ENCODE results near the gene HHATL.
"Not testable (repeated sequence)": the region's sequence is repeated elsewhere in the genome, so short reads cannot be mapped to it uniquely, and the experiment has no call there.

HHATL gene

GRCh38 chr3:42733501-42734262 is 31.1 kb upstream of the HHATL start:
- no peak for DNase-seq

DNA sequence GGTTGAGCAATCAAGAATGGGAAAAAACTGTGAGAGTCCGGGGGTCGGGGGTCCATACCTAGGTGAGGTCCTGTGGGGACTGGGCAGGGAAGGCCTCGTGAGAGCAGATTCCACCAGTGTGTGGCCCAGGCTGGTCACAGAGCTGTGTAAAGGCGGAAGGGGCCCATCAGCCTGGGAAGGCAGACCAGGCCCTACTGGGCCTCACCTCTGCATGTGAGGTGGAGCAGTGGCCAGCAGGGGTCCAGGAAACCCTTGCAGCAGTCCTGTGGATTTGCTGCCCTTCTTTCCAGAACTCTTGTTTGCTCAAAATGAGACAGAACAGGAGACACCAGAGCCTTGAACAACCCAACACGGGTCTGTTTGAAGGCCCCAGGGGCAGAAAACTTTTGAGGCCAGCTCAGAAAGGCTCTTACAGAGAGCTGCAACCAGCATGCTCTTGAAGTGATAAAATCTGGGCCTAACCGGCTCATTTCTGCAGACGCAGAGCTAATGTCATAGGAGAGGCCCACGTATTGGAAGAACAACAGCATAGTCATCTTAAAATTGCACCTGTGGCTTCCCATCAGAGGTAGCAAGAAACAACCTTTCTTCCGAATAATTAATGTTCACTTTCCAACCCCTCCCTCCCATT is 30.3 kb upstream of the HHATL start:
- DNase-seq: no peak

DNA sequence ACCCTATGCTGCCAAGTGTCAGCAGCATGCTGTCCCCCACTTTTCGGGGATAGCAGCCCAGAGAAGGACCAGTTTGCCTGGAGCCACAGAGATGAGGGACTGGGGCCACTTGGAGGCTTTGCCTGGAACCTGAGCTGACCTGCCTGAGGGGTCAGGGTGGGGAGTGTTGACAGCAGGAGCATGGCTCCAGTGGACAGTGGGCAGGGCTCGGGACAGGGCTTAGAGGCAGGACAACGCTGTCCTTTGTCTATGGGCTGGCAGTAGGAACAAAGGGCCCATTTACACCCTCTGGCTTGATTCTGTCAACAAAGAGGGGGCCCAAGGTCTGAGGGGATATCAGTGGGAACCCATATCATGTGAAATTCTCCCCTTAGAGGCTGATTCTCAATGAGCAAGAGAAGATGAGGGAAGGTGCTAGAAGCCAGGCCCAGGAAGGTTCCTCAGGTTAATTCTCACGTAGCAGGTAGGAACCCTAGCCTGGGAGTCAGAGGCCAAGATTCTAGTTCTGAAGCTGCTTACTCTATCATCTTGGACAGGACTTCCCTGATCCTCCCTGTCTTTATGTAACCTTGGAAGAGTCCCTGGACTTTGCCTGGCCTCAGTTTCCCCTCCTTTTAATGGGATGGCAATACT is 29.7 kb upstream of the HHATL start:
- no peak for DNase-seq

DNA sequence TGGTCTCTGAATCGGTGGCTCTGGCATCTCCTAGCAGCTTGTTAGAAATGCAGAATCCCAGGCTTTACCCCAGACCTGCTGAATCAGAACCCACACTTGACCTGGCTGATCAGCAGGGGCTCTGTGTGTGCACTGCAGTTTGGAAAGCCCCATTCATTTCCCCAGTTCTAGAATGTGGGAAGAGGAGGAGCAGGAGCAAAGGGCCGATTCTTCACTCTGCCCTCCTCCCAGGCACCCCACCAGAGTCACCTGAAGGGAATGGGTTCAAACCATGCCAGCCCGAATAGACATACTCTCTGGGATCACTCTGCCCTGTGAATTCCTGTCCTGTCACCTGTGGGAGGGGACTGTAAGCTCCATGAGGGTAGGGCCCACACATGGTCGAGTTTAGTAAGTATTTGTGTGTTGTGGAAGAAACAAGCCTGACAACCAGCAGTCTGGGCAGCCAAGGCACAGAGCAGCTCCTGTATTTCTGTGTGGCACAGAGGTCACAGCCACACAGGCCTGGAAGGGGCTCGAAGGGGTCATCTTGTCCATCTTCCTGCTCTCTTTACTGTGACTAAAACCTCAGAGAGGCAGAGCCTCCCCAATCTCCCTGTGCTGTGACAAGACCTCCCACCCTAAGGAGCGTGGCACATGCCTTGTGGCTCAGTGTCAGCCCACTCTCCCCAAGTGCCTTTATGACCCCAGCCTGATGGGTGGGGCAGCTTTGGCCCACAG is 29.0 kb upstream of the HHATL start:
- no peak for DNase-seq

DNA sequence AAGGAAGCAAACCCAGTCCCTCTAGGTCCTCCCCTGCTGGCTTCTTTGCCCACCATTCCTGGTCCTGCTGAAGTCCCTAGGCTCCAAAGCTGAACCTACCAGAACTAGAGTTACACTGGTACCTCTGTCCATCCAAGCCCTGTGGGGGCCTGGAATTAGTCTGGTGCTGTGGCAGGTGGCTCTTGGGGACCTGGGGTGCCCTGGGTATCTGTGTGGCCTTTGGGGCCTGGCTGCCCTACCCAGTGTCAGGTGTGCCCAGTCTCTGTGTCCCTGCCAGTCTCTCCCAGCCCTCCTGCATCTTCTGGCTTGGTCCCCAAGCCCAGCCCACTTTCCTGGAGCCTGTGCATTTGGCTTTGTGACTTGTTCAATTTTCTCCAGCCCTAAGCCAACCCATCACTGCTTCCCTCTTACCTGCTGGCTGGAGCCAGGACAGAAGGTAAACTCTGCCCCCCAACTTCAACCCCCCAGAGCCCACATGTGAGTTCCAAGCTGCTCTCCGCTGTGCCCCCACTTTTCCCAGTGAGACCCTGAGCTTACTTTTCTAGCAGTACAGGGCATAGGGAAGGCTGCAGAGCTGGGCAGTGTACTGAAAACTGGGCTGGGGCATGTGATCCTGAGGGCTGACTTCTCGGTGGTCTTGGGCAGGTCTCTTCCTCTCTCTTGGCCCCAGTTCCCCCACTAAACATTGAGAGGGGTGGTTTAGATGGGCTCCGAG is 28.3 kb upstream of the HHATL start:
- DNase-seq: no peak

- DNase-seq: no peak
Observed at GRCh38 chr3:42730294-42730693, 27.7 kb upstream of the HHATL start.

- DNase-seq: no peak
Observed at GRCh38 chr3:42729404-42730145, 27.0 kb upstream of the HHATL start.

DNA sequence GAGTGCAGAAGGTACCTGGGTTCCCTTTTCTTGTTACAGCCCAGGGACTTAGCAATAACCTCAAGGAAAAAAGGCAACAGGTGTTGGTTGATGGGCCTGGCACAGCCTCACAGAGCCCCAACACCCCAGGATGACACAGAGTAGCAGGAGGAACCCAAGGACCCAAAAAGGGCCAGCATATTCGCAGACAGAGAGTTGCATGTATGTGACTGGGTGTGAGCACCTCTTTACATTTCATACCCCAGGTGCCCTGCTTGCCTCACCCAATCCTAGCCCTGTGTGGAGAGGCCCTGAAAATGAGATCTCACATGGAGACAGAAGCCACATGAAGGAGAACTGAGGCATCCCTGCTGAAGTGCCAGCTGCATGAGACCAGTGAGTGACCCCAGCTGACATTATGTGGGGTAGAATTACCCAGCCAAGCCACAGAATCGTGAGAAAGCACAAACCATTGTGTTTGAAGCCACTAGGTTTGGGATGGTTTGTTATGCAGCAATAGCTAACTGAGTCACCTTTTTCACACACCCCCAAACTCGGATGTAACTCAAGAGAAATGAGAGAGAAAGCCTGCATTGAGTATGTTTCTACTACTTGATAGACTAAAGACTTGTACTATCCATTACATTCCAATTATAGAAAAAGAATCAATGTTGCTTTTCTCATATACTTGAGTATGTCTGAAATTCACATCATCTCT is 26.2 kb upstream of the HHATL start:
- no peak for DNase-seq

DNA sequence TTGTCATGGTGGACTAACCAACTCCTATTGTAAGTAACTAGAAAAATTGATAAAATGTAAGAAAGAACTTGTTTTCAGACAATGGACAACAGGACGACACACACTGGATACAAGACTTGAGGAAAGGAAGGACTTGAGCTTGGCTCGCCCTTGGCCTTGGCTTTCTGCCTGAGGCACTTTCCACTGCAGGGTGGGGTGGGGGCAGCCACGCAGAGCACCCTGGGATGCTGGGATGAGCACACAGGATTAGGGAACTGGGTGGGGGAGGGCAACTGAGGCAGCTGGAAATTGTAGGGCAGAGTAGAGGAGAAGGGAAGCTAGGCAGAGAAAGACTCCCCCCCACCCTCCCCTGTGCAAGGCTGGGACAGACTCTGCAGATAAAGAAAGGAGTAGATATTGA is 25.5 kb upstream of the HHATL start:
- DNase-seq: no peak

DNA sequence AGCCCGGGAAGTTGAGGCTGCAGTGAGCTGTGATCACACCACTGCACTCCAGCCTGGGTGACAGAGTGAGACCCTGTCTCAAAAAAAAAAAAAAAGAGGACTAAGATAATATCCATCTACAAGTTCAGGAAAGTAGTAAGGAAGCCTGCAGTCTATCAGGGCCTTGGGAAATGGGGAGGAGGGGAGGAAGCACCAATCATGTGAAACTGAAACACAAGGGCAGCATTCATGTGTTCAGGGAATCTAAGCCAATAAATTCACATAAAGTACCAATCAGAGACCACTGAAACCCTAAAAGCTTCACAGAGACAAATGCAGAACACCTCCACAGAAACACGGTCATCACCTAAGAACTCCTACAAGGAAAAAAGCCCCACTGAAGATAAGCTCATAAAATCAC is 22.9 kb upstream of the HHATL start:
- DNase-seq: no peak

DNA sequence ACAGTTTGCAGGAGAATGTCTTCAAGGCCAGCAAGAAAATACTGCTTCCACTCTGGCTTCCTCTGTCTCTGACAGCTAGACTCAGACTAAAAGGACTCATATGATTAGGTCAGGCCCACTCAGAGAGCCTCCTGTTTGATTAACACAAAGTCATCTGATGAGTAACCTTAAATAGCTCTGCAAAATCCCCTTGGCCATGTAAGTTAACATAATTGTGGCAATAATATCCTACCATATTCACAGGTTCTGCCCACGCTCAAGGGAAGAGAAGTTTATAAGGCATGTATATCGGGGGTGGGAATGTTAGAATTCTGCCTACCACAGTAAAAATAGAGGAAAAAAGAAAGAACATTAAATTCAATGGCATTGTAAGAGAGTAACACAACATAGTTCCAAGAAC is 20.6 kb upstream of the HHATL start:
- DNase-seq: no peak

DNA sequence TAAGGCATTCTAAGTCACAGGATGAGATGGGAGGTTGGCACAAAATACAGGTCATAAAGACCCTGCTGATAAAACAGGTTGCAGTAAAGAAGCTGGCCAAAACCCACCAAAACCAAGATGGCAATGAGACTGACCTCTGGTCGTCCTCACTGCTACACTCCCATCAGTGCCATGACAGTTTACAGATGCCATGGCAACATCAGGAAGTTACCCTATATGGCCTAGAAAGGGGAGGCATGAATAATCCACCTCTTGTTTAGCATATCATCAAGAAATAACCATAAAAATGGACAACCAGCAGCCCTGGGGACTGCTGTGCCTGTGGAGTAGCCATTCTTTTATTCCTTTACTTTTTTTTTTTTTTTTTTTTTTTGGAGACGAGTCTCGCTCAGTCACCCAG is 19.8 kb upstream of the HHATL start:
- DNase-seq: not testable (repeated sequence)

- DNase-seq: no peak
Observed at GRCh38 chr3:42721690-42722089, 19.1 kb upstream of the HHATL start.

DNA sequence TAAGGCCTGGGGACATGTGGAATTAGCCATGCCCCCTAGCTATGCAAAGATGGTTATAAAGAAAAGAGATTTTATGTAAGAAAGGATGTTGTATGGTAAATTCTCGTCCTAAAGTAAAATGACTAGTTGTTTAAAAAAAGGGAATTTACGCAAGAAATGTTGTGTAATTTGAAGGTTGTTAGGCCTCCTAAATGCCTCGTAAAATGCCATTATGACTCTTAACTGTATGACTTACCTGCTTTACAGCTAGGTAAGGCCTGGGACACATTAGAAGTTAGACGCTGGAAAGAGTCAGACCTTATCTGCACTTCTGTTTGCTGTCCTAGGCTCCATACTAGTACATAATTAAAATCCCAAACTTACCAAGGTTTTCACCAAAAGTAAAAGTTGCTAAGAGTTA is 17.5 kb upstream of the HHATL start:
- DNase-seq: no peak

DNA sequence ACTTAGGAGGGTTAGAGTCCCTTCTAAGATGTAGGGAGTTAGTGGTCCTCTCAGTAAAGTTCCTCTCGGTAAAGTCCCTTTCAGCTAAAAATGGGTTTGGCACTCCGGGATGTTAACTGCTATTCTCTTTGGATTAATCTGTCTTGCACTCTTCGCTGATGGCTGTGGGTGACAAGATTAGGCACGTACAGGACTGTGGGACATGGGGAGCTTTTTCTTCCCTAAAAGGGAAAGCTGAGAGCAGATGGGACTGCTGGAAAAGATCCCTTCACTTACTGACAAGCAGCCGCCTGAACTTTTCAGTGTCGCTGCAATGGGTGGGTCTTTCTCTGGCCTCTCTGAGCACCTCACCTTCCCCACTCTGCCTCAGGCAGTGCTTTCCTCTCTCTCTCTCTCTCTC is 16.4 kb upstream of the HHATL start:
- DNase-seq: no peak

DNA sequence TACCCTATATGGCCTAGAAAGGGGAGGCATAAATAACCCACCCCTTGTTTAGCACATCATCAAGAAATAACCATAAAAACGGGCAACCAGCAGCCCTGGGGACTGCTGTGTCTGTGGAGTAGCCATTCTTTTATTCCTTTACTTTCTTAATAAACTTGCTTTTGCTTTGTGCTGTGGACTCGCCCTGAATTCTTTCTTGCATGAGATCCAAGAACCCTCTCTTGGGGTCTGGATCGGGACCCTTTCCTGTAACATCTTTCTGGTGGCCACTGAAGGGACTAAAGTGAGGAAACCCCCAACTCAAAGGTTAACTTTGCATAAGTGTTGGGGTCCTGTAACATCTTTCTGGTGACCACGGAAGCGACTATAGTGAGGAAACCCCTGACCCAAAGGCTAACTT is 15.7 kb upstream of the HHATL start:
- no peak for DNase-seq

GRCh38 chr3:42717306-42717705 is 14.7 kb upstream of the HHATL start:
- DNase-seq: no peak

DNA sequence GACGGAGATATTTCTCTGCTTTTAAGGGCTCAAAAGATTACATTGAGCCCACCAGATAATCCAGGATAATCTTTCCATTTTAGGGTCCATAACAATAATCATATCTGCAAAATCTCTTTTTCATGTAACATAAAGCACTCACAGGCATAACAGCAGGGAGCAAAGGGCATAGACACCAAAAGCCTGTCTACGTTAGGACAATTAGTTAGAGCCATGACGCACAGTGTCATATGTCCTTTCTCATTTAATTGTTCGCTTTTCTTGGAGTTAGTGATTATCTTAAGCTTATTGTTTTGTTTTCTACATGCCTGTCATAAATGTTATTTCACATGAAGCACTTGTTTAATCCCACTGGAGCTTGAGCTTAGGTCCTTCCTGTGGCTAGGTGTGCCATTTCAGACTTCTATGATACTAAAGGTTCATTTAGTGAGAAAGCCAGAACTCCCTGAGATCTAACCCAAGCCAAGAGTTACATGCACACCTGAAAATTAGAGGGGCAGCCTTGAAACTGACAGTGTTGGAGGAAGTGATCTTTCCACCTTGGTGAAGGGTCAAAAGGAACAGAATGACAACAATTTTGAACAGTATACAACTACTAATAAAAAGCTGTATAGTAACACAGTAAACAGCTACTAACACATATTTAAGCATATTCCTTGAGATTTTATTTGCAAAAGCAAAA is 11.7 kb upstream of the HHATL start:
- no peak for DNase-seq

- DNase-seq: no peak
Observed at GRCh38 chr3:42713747-42714146, 11.1 kb upstream of the HHATL start.

DNA sequence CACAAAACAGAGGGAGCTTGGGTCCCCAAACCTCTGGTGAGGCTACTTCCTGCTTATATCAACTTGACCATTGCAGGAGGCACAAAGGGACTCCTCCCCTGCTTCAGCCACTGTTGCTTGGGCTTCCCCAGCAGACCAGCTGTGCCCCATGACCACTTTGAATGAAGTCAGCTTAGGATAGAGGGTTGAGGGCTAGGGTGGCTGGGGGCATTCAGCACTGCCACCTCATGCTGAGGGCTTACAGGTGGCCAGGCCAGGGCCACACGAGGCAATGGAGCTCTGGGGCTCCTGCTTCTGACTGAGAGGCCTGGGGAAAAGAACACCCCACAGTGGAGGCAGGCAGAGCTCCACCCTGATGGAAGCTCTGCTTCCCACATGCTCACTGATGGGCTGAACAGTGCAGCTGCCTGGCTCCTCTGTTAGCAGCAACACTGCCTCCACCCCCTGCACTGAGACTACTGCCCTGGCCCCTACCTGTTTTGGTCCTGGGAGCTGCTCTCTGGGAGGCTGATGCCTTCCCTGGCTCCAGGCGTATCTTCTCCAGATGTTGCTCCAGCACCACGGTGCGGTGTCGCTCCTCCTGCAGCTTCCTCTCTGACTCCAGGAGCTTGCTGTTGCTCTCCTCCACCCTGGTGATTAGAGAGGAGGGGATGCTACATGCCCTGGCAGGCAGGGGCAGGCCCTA is 10.2 kb upstream of the HHATL start:
- no peak for DNase-seq

- no peak for DNase-seq
Observed at GRCh38 chr3:42712344-42712648, 9.7 kb upstream of the HHATL start.
